Measurements from ENCODE around the gene TNNI2. TPM values are rescaled to one million over a fixed set of nuclear protein-coding genes. Genes with fewer than 3 reads are reported as not detected.

Gene TNNI2
- total RNA-seq, 1 donor from 2014 or later = 0.27 TPM

GRCh38 chr11:1856306-1857005 is 17.7 kb downstream of the TNNI2 start:
- Mint-ChIP-seq H3K36me3 (ENCODE audit: low read depth) (peaks cover 32% of the 10 kb centered on the region), H3K27ac (peak overlapping the region; percentile 79), H3K4me3 (ENCODE audit: low read depth) (peak overlapping the region; percentile 40), H3K4me1 (ENCODE audit: low read depth) (peaks cover 18% of the 10 kb centered on the region), H3K9me3 (no peaks in the 10 kb centered on the region), H3K27me3 (ENCODE audit: low read depth) (no peaks in the 10 kb centered on the region)
- intact Hi-C loops (cut with micrococcal nuclease) = no loop called here
- no peak for DNase-seq (ENCODE audit: low spot score)

DNA sequence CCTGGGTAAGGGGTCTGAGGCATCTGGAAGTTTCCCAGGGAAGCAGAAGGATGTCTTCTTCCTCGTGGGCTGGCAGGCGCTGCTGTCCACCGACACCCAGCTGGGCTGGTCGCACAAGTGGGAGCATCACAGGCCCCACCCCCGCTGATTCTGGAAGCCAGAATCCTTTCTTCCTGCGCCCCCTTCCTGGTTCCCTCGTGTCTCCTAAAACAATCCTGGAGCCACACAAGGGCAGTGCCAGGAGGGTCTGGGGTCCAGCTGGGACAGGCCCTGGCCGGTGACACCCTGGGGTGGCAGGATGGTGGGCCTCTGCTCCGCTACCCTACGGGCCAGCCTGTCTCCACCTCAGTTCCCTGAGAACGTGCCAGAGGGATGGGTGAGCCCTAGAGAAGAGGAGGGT is 18.3 kb downstream of the TNNI2 start:
- peaks cover 16% of the 10 kb centered on the region for H3K4me1 Mint-ChIP-seq (ENCODE audit: low read depth)
- H3K9me3 Mint-ChIP-seq = no peaks in the 10 kb centered on the region
- no peak overlapping the region for H3K4me3 Mint-ChIP-seq (ENCODE audit: low read depth)
- intact Hi-C loops (cut with micrococcal nuclease) = no loop called here
- no peaks in the 10 kb centered on the region for H3K27me3 Mint-ChIP-seq (ENCODE audit: low read depth)
- no peak overlapping the region for H3K27ac Mint-ChIP-seq
- no peak for DNase-seq (ENCODE audit: low spot score)
- H3K36me3 Mint-ChIP-seq (ENCODE audit: low read depth) = peaks cover 32% of the 10 kb centered on the region

- peaks cover 8% of the 10 kb centered on the region for H3K4me1 Mint-ChIP-seq (ENCODE audit: low read depth)
- no peaks in the 10 kb centered on the region for H3K27me3 Mint-ChIP-seq (ENCODE audit: low read depth)
- peaks cover 28% of the 10 kb centered on the region for H3K36me3 Mint-ChIP-seq (ENCODE audit: low read depth)
- H3K9me3 Mint-ChIP-seq = no peaks in the 10 kb centered on the region
- H3K4me3 Mint-ChIP-seq (ENCODE audit: low read depth) = no peak overlapping the region
- no peak for DNase-seq (ENCODE audit: low spot score)
- intact Hi-C loops (cut with micrococcal nuclease) = no loop called here
- H3K27ac Mint-ChIP-seq = no peak overlapping the region
Measured at GRCh38 chr11:1858154-1858553, 19.4 kb downstream of the TNNI2 start.

DNA sequence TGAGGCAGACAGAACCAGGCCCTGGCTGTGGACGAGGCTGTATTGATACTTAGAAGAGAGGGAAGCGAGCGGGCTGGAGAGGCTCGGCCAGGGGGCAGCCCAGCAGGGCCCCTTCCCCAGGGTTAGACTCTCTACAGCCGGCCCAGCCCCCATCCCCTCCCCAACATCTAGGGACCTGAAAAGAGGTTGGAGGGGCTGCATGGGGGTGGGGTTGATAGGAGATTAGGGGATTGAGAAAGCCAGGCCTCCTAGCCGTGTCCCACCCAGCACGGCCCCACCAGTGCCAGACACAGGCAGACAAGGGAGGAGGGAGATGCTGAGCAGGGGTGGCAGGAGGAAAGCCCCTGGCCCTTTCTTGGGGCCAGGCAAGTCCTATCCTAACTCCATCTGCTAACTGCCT is 19.8 kb downstream of the TNNI2 start:
- Mint-ChIP-seq H3K27ac (no peak overlapping the region), H3K4me1 (ENCODE audit: low read depth) (peaks cover 8% of the 10 kb centered on the region), H3K4me3 (ENCODE audit: low read depth) (no peak overlapping the region), H3K9me3 (no peaks in the 10 kb centered on the region), H3K36me3 (ENCODE audit: low read depth) (peaks cover 24% of the 10 kb centered on the region), H3K27me3 (ENCODE audit: low read depth) (no peaks in the 10 kb centered on the region)
- intact Hi-C loops (cut with micrococcal nuclease) = no loop called here
- no peak for DNase-seq (ENCODE audit: low spot score)

DNA sequence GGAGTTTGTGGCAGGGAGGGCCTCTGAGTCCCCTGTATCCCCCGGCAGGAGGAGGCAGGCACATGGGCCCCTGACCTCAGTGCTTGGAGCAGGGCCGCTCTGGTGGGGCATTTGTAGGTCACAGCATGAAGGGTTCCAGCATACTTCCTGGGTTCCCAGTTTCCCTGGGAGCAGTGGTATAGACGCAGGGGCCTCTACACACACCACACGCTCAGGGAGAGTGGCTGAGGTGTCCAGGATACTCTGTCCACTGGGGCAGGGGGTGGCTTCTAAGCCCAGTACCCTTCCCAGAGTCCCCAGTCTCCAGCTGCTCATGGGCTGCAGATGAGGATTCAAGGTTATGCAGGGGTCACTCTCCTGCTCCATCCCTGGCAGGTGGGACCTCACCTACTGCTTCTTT is 20.2 kb downstream of the TNNI2 start:
- no peak overlapping the region for H3K4me3 Mint-ChIP-seq (ENCODE audit: low read depth)
- H3K27ac Mint-ChIP-seq = no peak overlapping the region
- no peak for DNase-seq (ENCODE audit: low spot score)
- no peaks in the 10 kb centered on the region for H3K27me3 Mint-ChIP-seq (ENCODE audit: low read depth)
- peaks cover 19% of the 10 kb centered on the region for H3K36me3 Mint-ChIP-seq (ENCODE audit: low read depth)
- peaks cover 8% of the 10 kb centered on the region for H3K4me1 Mint-ChIP-seq (ENCODE audit: low read depth)
- no peaks in the 10 kb centered on the region for H3K9me3 Mint-ChIP-seq
- intact Hi-C loops (cut with micrococcal nuclease) = no loop called here

DNA sequence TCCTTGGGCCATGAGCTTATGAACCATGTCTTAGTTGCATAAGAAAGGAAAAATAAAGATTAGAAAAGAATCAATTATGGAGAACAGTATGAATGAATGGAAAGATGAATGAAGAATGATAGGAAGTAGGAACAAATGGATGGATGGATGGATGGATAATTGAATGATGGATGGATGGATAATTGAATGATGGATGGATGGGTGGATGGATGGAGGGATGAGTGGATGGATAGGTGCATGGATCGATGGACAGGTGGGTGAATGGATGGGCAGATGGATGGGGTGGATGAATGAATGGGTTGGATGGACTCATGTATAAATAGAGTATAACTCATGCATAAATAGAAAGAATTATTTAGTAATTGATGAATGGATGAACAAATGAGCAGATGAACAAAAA is 21.3 kb downstream of the TNNI2 start:
- Mint-ChIP-seq H3K4me3 (ENCODE audit: low read depth) (no peak overlapping the region), H3K27me3 (ENCODE audit: low read depth) (no peaks in the 10 kb centered on the region), H3K27ac (no peak overlapping the region), H3K4me1 (ENCODE audit: low read depth) (peaks cover 8% of the 10 kb centered on the region), H3K36me3 (ENCODE audit: low read depth) (peaks cover 13% of the 10 kb centered on the region), H3K9me3 (no peaks in the 10 kb centered on the region)
- intact Hi-C loops (cut with micrococcal nuclease) = no loop called here
- DNase-seq (ENCODE audit: low spot score) = no peak

GRCh38 chr11:1861435-1862411 is 22.9 kb downstream of the TNNI2 start:
- H3K4me3 Mint-ChIP-seq (ENCODE audit: low read depth) = no peak overlapping the region
- intact Hi-C loops (cut with micrococcal nuclease) = no loop called here
- DNase-seq (ENCODE audit: low spot score) = no peak
- H3K9me3 Mint-ChIP-seq = no peaks in the 10 kb centered on the region
- H3K36me3 Mint-ChIP-seq (ENCODE audit: low read depth) = peaks cover 19% of the 10 kb centered on the region
- peaks cover 6% of the 10 kb centered on the region for H3K4me1 Mint-ChIP-seq (ENCODE audit: low read depth)
- no peaks in the 10 kb centered on the region for H3K27me3 Mint-ChIP-seq (ENCODE audit: low read depth)
- H3K27ac Mint-ChIP-seq = no peak overlapping the region

- DNase-seq (ENCODE audit: low spot score) = no peak
- intact Hi-C loops (cut with micrococcal nuclease) = no loop called here
- H3K4me1 Mint-ChIP-seq (ENCODE audit: low read depth) = peaks cover 6% of the 10 kb centered on the region
- H3K27me3 Mint-ChIP-seq (ENCODE audit: low read depth) = no peaks in the 10 kb centered on the region
- H3K9me3 Mint-ChIP-seq = no peaks in the 10 kb centered on the region
- H3K27ac Mint-ChIP-seq = no peak overlapping the region
- no peak overlapping the region for H3K4me3 Mint-ChIP-seq (ENCODE audit: low read depth)
- peaks cover 19% of the 10 kb centered on the region for H3K36me3 Mint-ChIP-seq (ENCODE audit: low read depth)
Measured at GRCh38 chr11:1862588-1863351, 24.0 kb downstream of the TNNI2 start.

DNA sequence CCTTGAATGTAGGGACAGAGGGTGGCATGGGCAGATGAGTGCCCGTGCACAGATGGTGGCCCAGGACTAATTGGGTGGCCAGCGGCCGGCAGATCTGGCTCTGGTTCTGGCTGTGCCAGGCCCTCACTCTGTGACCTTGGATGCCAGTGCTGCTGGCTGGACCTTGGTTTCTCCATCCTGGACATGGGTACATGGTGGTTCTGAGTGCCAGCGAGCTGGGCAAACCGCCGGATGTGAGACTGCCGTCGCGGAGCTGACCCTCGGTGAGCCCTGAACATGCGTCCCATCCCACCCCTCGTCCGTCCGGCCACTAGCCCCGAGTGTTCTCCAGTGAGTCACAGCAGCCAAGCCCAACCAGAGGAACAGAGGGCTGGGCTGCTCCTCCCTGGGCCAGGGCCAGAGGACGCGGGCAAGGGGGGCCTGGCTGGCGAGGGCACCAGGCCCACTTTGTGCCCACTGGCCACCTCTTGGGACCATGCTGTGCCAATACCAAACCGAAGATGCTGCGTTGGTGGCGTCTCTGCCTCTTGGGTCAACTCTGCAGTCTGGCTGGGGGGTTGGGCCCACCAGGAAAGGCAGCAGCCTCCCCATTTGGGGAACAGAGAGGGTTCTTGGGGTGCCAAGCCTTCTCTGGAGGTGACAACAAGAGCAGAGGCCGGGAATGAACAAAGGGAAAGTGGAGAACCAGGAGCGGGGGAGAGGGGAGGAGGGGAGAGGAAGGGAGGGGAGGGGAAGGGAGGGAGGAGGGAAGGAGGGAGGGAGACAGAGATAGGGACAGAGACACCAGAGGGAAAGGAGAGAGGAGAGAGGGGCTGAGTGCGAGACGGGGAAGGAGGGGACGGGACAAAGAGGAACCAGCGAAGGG is 24.8 kb downstream of the TNNI2 start:
- DNase-seq (ENCODE audit: low spot score) = no peak
- H3K4me3 Mint-ChIP-seq (ENCODE audit: low read depth) = no peak overlapping the region
- H3K9me3 Mint-ChIP-seq = no peaks in the 10 kb centered on the region
- H3K36me3 Mint-ChIP-seq (ENCODE audit: low read depth) = peaks cover 15% of the 10 kb centered on the region
- peaks cover 4% of the 10 kb centered on the region for H3K4me1 Mint-ChIP-seq (ENCODE audit: low read depth)
- intact Hi-C loops (cut with micrococcal nuclease) = no loop called here
- H3K27ac Mint-ChIP-seq = no peak overlapping the region
- H3K27me3 Mint-ChIP-seq (ENCODE audit: low read depth) = no peaks in the 10 kb centered on the region

DNA sequence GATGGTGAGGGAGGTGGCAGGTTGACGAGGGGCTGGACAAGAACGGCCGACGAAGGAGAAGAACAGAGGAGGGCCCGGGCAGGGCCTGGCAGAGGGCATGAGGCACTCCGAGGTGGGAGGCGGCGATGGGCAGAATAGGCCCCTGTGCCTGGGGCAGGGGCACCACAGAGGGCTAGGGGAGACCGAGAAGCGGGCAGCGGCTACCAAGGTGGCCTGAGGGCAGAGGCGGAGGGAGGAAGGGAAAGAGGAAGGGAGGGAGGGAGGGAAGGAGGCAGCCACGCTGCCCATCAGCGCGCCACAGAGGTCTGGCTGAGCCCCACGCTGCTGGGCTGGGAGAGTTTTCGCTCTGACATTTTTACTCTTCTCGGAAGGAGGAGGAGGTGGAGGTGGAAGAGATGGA is 25.4 kb downstream of the TNNI2 start:
- Mint-ChIP-seq H3K27me3 (ENCODE audit: low read depth) (no peaks in the 10 kb centered on the region), H3K36me3 (ENCODE audit: low read depth) (peaks cover 15% of the 10 kb centered on the region), H3K4me3 (ENCODE audit: low read depth) (no peak overlapping the region), H3K4me1 (ENCODE audit: low read depth) (peaks cover 9% of the 10 kb centered on the region), H3K27ac (no peak overlapping the region), H3K9me3 (no peaks in the 10 kb centered on the region)
- intact Hi-C loops (cut with micrococcal nuclease) = no loop called here
- DNase-seq (ENCODE audit: low spot score) = no peak

DNA sequence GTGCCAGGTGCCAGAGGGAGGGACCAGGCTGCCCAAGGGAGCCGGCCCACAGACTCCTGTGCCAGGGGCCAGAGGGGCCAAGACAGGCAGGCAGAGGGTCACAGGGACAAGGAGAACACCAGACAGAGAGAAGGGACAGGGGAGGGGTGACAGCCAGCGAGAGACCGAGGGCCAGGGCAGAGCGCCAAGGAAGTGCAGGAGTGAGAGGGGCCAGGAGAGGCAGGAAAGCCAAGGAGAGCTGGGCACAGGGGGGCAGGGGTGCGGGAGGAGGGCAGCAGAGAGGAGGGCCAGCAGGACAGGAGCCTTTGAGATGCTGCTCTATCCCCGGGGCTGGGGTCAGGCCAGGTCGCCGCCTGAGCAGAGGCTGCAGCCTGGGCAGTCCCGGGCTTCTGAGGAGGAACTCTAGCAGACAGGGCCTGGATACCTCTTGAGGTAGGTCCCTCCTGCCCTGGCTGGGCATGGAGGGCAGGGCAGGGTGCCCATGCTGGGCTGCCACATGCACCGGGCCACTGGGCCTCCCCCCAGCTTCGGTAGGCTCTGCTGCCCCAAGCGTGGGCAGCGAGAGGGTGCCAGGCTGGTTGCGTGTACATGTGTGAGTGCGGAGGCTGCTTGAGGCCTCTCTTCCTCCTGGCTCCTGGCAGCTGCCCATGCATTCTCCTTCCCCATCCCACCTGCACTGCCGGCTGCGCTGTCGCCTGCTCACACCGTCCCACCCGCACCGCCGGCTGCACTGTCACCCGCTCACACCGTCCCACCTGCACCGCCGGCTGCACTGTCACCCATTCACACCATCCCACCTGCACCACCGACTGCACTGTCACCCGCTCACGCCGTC is 26.3 kb downstream of the TNNI2 start:
- intact Hi-C loops (cut with micrococcal nuclease) = no loop called here
- H3K27me3 Mint-ChIP-seq (ENCODE audit: low read depth) = no peaks in the 10 kb centered on the region
- DNase-seq (ENCODE audit: low spot score) = no peak
- H3K4me1 Mint-ChIP-seq (ENCODE audit: low read depth) = peaks cover 9% of the 10 kb centered on the region
- no peaks in the 10 kb centered on the region for H3K9me3 Mint-ChIP-seq
- no peak overlapping the region for H3K27ac Mint-ChIP-seq
- no peak overlapping the region for H3K4me3 Mint-ChIP-seq (ENCODE audit: low read depth)
- peaks cover 18% of the 10 kb centered on the region for H3K36me3 Mint-ChIP-seq (ENCODE audit: low read depth)

All from activated T-helper 2 cell treated with anti-CD3 and anti-CD28 coated beads, Interferon-gamma antibody, Interleukin-2, Interleukin-4, amounts not matched to agents 10 μg/mL and 5 μg/mL and 100 μg/mL, durations not matched to agents 14 hours and 24 hours and 36 hours (primary cell).